ENCODE measurements around the gene TRAF3IP1. TPM values are rescaled to one million over a fixed set of nuclear protein-coding genes. Genes with fewer than 3 reads are reported as not detected.
A peak's percentile ranks its signal among the peaks of the same experiment; 100 is the strongest.
"Not testable (repeated sequence)": the region's sequence is repeated elsewhere in the genome, so short reads cannot be mapped to it uniquely, and the experiment has no call there.

TRAF3IP1 gene
- polyA plus RNA-seq, 1 donor from 2014 or later: 6.6 TPM

- Mint-ChIP-seq H3K27me3 (no peaks in the 10 kb centered on the region), H3K4me1 (peaks cover 3 to 11% (median 7%) of the 10 kb centered on the region in 3 donors), H3K27ac (no peak overlapping the region), H3K9me3 (no peaks in the 10 kb centered on the region), H3K4me3 (no peak overlapping the region), H3K36me3 (peaks cover 14% of the 10 kb centered on the region)
Observed at GRCh38 chr2:238383135-238383534, 62.8 kb downstream of the TRAF3IP1 start.

- Mint-ChIP-seq H3K27ac (peak overlapping the region in 1 of 3 donors; percentile 54), H3K4me1 (peaks cover 3 to 11% (median 7%) of the 10 kb centered on the region in 3 donors), H3K27me3 (no peaks in the 10 kb centered on the region), H3K9me3 (no peaks in the 10 kb centered on the region), H3K4me3 (no peak overlapping the region), H3K36me3 (peaks cover 14% of the 10 kb centered on the region)
Observed at GRCh38 chr2:238383743-238384380, 63.5 kb downstream of the TRAF3IP1 start.

- Mint-ChIP-seq H3K4me3 (no peak overlapping the region), H3K36me3 (peaks cover 12% of the 10 kb centered on the region), H3K27ac (no peak overlapping the region), H3K9me3 (no peaks in the 10 kb centered on the region), H3K4me1 (peaks cover 0 to 7% (median 6%) of the 10 kb centered on the region in 3 donors), H3K27me3 (no peaks in the 10 kb centered on the region)
Observed at GRCh38 chr2:238387332-238387731, 67.0 kb downstream of the TRAF3IP1 start.

- H3K27ac Mint-ChIP-seq: no peak overlapping the region
- no peaks in the 10 kb centered on the region for H3K9me3 Mint-ChIP-seq
- no peak overlapping the region for H3K4me3 Mint-ChIP-seq
- H3K36me3 Mint-ChIP-seq: peaks cover 10% of the 10 kb centered on the region
- H3K27me3 Mint-ChIP-seq: no peaks in the 10 kb centered on the region
- peaks cover 0 to 4% (median 3%) of the 10 kb centered on the region in 3 donors for H3K4me1 Mint-ChIP-seq
Observed at GRCh38 chr2:238388794-238389193, 68.5 kb downstream of the TRAF3IP1 start.

GRCh38 chr2:238389988-238390589 is 69.8 kb downstream of the TRAF3IP1 start:
- Mint-ChIP-seq H3K9me3 (no peaks in the 10 kb centered on the region), H3K4me1 (no peaks in the 10 kb centered on the region), H3K27ac (peak overlapping the region in 1 of 3 donors; percentile 16), H3K27me3 (no peaks in the 10 kb centered on the region), H3K36me3 (peaks cover 16% of the 10 kb centered on the region), H3K4me3 (no peak overlapping the region)

- Mint-ChIP-seq H3K27me3 (no peaks in the 10 kb centered on the region), H3K4me1 (no peaks in the 10 kb centered on the region), H3K36me3 (peaks cover 16% of the 10 kb centered on the region), H3K4me3 (no peak overlapping the region), H3K9me3 (no peaks in the 10 kb centered on the region), H3K27ac (no peak overlapping the region)
Observed at GRCh38 chr2:238391042-238391689, 70.8 kb downstream of the TRAF3IP1 start.

- Mint-ChIP-seq H3K4me1 (no peaks in the 10 kb centered on the region), H3K9me3 (no peaks in the 10 kb centered on the region), H3K27ac (no peak overlapping the region), H3K27me3 (no peaks in the 10 kb centered on the region), H3K36me3 (peaks cover 9% of the 10 kb centered on the region), H3K4me3 (no peak overlapping the region)
Observed at GRCh38 chr2:238396663-238397062, 76.3 kb downstream of the TRAF3IP1 start.

GRCh38 chr2:238397356-238397755 is 77.0 kb downstream of the TRAF3IP1 start:
- no peak overlapping the region for H3K4me3 Mint-ChIP-seq

GRCh38 chr2:238398577-238398976 is 78.3 kb downstream of the TRAF3IP1 start:
- Mint-ChIP-seq H3K9me3 (no peaks in the 10 kb centered on the region), H3K4me3 (no peak overlapping the region), H3K27me3 (no peaks in the 10 kb centered on the region), H3K36me3 (peaks cover 6% of the 10 kb centered on the region), H3K27ac (no peak overlapping the region), H3K4me1 (no peaks in the 10 kb centered on the region)

More at GRCh38 chr2:238397356-238397755, 77.0 kb downstream of the TRAF3IP1 start:
- no peaks in the 10 kb centered on the region for H3K9me3 Mint-ChIP-seq
- no peaks in the 10 kb centered on the region for H3K4me1 Mint-ChIP-seq
- H3K27ac Mint-ChIP-seq: no peak overlapping the region
- peaks cover 8% of the 10 kb centered on the region for H3K36me3 Mint-ChIP-seq
- no peaks in the 10 kb centered on the region for H3K27me3 Mint-ChIP-seq

GRCh38 chr2:238399094-238399493 is 78.8 kb downstream of the TRAF3IP1 start:
- Mint-ChIP-seq H3K36me3 (peaks cover 5% of the 10 kb centered on the region), H3K4me1 (no peaks in the 10 kb centered on the region), H3K27ac (peak overlapping the region in 1 of 3 donors; percentile 67), H3K9me3 (no peaks in the 10 kb centered on the region), H3K27me3 (no peaks in the 10 kb centered on the region), H3K4me3 (no peak overlapping the region)

GRCh38 chr2:238401551-238401950 is 81.2 kb downstream of the TRAF3IP1 start:
- no peak overlapping the region for H3K4me3 Mint-ChIP-seq
- H3K27me3 Mint-ChIP-seq: no peaks in the 10 kb centered on the region
- no peaks in the 10 kb centered on the region for H3K36me3 Mint-ChIP-seq
- H3K4me1 Mint-ChIP-seq: no peaks in the 10 kb centered on the region
- H3K9me3 Mint-ChIP-seq: no peaks in the 10 kb centered on the region
- H3K27ac Mint-ChIP-seq: no peak overlapping the region

- Mint-ChIP-seq H3K9me3 (no peaks in the 10 kb centered on the region), H3K4me1 (no peaks in the 10 kb centered on the region), H3K4me3 (no peak overlapping the region), H3K27ac (no peak overlapping the region), H3K36me3 (peaks cover 3% of the 10 kb centered on the region), H3K27me3 (no peaks in the 10 kb centered on the region)
Observed at GRCh38 chr2:238403632-238404405, 83.5 kb downstream of the TRAF3IP1 start.

- H3K36me3 Mint-ChIP-seq: peaks cover 3% of the 10 kb centered on the region
- H3K9me3 Mint-ChIP-seq: no peaks in the 10 kb centered on the region
- no peak overlapping the region for H3K27ac Mint-ChIP-seq
- no peaks in the 10 kb centered on the region for H3K4me1 Mint-ChIP-seq
- H3K27me3 Mint-ChIP-seq: no peaks in the 10 kb centered on the region
- no peak overlapping the region for H3K4me3 Mint-ChIP-seq
Observed at GRCh38 chr2:238404406-238405216, 84.3 kb downstream of the TRAF3IP1 start.

GRCh38 chr2:238405217-238405555 is 84.9 kb downstream of the TRAF3IP1 start:
- H3K4me1 Mint-ChIP-seq, H3K4me3 Mint-ChIP-seq, H3K36me3 Mint-ChIP-seq, H3K27me3 Mint-ChIP-seq, H3K9me3 Mint-ChIP-seq: not testable (repeated sequence)
- peak overlapping the region in 1 of 3 donors; percentile 71 for H3K27ac Mint-ChIP-seq
